Left ventricle myocardium inferior (tissue), 1 donor: ENCODE data around the gene PKIG. TPM values are rescaled to one million over a fixed set of nuclear protein-coding genes. Genes with fewer than 3 reads are reported as not detected.

ENCODE experiments used
- DNase-seq: peaks from one replicate; pipeline ENCODE4 v3.0.0-alpha.2; 2020
- H3K27ac ChIP-seq: fragments of 200-600 bp; replicated peaks from 2 replicates; pipeline ENCODE4 v1.8.0; 2021
- H3K27me3 ChIP-seq: fragments of 200-600 bp; 2 replicates; pipeline ENCODE4 v1.8.0; 2021; ENCODE audit warnings: low read depth
- H3K36me3 ChIP-seq: fragments of 200-600 bp; 2 replicates; pipeline ENCODE4 v1.8.0; 2021
- H3K4me1 ChIP-seq: fragments of 200-600 bp; 2 replicates; pipeline ENCODE4 v1.8.0; 2021
- H3K4me3 ChIP-seq: fragments of 200-600 bp; 2 replicates; pipeline ENCODE4 v1.8.0; 2021; ENCODE audit warnings: mild to moderate bottlenecking, moderate library complexity
- H3K9me3 ChIP-seq: fragments of 200-600 bp; replicated peaks from 2 replicates; pipeline ENCODE4 v1.8.0; 2021
- intact Hi-C: fragments of 100-400 bp; cut with micrococcal nuclease; formaldehyde crosslinking; loops from one replicate; pipeline ENCODE4 v1.11.0; 2022
- total RNA-seq: library from RNA; stranded (reverse); fragmentation: NEBNext Ultra II Directional; extraction: Animal tissue kit (Norgen Biotek cat#: 25700); gene quantifications from one replicate; pipeline ENCODE4 v1.2.1, GENCODE V29; 2021
- TF ChIP-seq, protein P1 (sequence below): fragments of 200-600 bp; IDR thresholded peaks from 2 replicates; pipeline ENCODE4 v1.8.0; 2021; ENCODE audit warnings: antibody characterized with exemption, mild to moderate bottlenecking, borderline replicate concordance
- donor health status: DM: no; HTN: yes; CAD: no; lungs with severe emphysema.

Gene PKIG
- total RNA-seq, 1 donor from 2014 or later = 172 TPM

DNA sequence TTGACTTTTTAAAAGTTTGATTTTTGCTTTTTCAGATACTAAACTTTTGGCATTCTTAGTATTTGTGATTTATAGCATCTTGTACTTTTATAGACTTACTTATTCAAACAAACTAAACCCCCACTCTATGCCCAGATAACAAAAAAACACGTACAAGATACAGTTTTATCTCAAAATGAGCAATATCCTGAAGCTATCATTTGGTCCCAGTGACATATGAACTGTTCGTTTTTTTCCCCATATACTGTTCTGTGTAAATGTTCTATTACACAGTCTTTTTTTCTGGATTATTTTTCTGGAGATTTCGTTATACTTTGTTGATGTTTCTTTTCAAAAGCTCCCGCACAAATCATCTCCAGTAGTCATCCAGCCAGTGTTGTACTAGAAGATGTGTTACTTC lies 33.3 kb upstream of the PKIG start:
- Histone ChIP-seq H3K4me3 (peak overlapping the region; percentile 0), H3K9me3 (no peaks in the 10 kb centered on the region), H3K27ac (peak overlapping the region; percentile 80), H3K36me3 (no peaks in the 10 kb centered on the region), H3K4me1 (peaks cover 55% of the 10 kb centered on the region), H3K27me3 (no peaks in the 10 kb centered on the region)
- intact Hi-C loops = no loop called here
- no peak for DNase-seq
- TF ChIP-seq, protein P1, sequence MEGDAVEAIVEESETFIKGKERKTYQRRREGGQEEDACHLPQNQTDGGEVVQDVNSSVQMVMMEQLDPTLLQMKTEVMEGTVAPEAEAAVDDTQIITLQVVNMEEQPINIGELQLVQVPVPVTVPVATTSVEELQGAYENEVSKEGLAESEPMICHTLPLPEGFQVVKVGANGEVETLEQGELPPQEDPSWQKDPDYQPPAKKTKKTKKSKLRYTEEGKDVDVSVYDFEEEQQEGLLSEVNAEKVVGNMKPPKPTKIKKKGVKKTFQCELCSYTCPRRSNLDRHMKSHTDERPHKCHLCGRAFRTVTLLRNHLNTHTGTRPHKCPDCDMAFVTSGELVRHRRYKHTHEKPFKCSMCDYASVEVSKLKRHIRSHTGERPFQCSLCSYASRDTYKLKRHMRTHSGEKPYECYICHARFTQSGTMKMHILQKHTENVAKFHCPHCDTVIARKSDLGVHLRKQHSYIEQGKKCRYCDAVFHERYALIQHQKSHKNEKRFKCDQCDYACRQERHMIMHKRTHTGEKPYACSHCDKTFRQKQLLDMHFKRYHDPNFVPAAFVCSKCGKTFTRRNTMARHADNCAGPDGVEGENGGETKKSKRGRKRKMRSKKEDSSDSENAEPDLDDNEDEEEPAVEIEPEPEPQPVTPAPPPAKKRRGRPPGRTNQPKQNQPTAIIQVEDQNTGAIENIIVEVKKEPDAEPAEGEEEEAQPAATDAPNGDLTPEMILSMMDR = no peak

GRCh38 chr20:44552050-44552449 lies 30.3 kb upstream of the PKIG start:
- H3K27me3 ChIP-seq = no peaks in the 10 kb centered on the region
- no peaks in the 10 kb centered on the region for H3K9me3 ChIP-seq
- H3K4me3 ChIP-seq = no peak overlapping the region
- TF ChIP-seq, protein P1 = no peak
- intact Hi-C loops = no loop called here
- no peaks in the 10 kb centered on the region for H3K36me3 ChIP-seq
- H3K27ac ChIP-seq = peak overlapping the region; percentile 80
- peaks cover 61% of the 10 kb centered on the region for H3K4me1 ChIP-seq
- no peak for DNase-seq

- H3K27ac ChIP-seq = peak overlapping the region; percentile 80
- H3K4me1 ChIP-seq = peaks cover 57% of the 10 kb centered on the region
- no peaks in the 10 kb centered on the region for H3K27me3 ChIP-seq
- intact Hi-C loops = no loop called here
- no peak for DNase-seq
- no peaks in the 10 kb centered on the region for H3K9me3 ChIP-seq
- TF ChIP-seq, protein P1 = no peak
- H3K4me3 ChIP-seq = no peak overlapping the region
- H3K36me3 ChIP-seq = no peaks in the 10 kb centered on the region
These were observed 29.8 kb upstream of the PKIG start for GRCh38 chr20:44552568-44552949.

DNA sequence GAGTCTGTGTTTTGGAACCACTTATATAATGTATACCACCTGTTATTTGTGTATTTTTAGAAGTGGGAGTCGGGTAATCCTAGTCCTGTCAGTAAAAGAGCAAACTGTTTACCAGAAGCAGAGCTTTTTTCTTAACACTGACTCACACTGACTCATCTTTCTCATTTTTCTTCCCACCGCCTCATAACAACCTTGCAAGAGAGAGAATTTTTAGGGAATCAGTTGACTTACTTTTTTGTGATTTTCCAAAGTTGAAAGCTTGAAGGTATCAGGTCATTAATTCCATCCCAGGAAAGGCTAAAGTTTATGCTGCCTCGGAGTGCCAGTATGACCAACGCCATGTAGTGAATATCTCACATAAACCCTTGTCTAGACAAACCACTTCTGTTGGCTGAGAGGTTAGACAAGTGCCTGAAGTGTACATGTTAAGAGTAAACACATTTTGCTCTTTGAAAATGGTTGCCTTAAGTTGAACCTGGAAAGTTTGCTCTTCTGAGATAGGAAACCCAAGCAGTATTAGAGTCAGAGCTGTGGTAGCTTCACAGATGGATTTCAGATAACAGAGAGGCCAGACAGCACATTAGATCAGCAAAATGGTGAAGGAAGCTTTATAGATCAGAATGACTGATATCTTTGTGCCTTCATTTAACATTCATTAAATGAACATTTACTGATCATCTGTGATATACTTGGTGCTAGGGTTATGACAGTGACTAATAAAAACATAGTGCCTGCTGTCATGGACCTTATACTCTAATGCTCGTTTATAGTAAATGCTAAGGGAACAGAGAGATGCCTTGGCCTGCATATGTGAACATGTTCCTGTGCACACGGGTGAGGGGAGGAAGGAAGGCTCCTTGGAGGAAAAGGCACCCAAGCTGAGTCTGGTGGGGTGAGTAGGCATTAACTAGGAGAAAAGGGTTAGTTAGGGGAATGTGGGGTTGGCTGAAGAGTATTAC lies 29.1 kb upstream of the PKIG start:
- H3K27ac ChIP-seq = peak overlapping the region; percentile 80
- H3K36me3 ChIP-seq = no peaks in the 10 kb centered on the region
- H3K4me1 ChIP-seq = peaks cover 50% of the 10 kb centered on the region
- no peaks in the 10 kb centered on the region for H3K27me3 ChIP-seq
- H3K4me3 ChIP-seq = no peak overlapping the region
- intact Hi-C loops = no loop called here
- TF ChIP-seq, protein P1 = no peak
- H3K9me3 ChIP-seq = no peaks in the 10 kb centered on the region
- no peak for DNase-seq

DNA sequence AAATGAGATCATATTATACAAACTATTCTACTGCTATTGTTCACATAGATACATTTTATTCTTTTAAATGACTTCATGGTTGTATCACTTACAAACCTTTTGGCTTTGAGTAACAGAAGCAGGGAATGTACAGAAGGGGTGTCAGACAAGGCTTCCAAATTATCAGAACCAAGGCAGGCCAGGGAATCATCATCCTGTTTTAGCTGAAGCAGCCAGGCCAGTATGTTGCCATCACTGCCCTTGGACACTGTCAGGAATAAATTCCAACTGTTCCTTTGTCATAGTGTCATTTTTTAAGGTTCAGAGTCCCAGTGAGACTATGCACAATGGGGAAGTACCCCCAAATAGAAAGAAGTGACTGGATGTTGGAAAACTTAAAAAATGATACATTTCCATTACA lies 23.1 kb upstream of the PKIG start:
- no peak overlapping the region for H3K4me3 ChIP-seq
- intact Hi-C loops = no loop called here
- H3K27ac ChIP-seq = no peak overlapping the region
- TF ChIP-seq, protein P1 = no peak
- peaks cover 37% of the 10 kb centered on the region for H3K4me1 ChIP-seq
- H3K9me3 ChIP-seq = no peaks in the 10 kb centered on the region
- no peaks in the 10 kb centered on the region for H3K36me3 ChIP-seq
- no peak for DNase-seq
- H3K27me3 ChIP-seq = no peaks in the 10 kb centered on the region
